ENCODE data around the gene THSD4. TPM values are rescaled to one million over a fixed set of nuclear protein-coding genes. Genes with fewer than 3 reads are reported as not detected.

THSD4 gene
- total RNA-seq, 2 experiments from 2014 or later: not detected

DNA sequence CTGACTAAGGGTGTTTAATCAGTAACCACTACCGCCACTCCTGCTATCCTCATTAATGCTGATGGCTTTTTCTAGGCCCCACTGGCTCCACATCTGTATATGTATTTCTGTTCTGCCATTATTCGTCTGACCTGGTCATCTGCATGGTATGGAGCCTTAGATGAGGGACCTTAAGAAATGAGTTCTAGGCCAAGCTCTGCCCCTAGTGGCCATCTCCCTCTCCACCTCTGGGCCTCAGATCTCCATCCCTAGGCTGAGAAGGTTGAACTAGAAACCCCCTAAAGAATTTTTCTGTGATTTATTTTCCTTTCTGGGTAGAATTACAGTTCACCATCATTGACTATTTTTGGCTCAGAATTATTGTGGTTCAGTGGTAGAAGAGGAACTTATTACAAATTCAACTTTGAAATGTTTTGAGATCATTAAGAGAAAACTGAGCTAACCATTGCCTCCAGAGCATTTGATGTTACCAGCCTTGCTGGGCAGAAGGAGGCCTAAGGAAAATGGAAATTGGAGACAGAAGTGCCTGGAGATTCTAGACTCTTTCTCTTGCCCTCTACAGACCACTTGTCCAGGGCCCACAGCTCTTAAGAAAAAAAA, 369.9 kb downstream of the THSD4 start:
- no peaks in the 10 kb centered on the region for H3K4me1 Mint-ChIP-seq (ENCODE audit: low read depth)
- no peaks in the 10 kb centered on the region for H3K9me3 Mint-ChIP-seq
- intact Hi-C loops (cut with micrococcal nuclease): no loop called here
- no peak overlapping the region for H3K4me3 Mint-ChIP-seq
- POLR2A ChIA-PET: no interaction called here
- peaks cover 11% of the 10 kb centered on the region for H3K27me3 Mint-ChIP-seq
- DNase-seq: no peak
- H3K36me3 Mint-ChIP-seq: no peaks in the 10 kb centered on the region
- H3K27ac Mint-ChIP-seq: no peak overlapping the region
- CTCF ChIA-PET: interaction anchor here (1.4 kb wide), 1 partner anchor 8 kb away, joined by 5 read pairs; no protein-coding TSS in a partner anchor

DNA sequence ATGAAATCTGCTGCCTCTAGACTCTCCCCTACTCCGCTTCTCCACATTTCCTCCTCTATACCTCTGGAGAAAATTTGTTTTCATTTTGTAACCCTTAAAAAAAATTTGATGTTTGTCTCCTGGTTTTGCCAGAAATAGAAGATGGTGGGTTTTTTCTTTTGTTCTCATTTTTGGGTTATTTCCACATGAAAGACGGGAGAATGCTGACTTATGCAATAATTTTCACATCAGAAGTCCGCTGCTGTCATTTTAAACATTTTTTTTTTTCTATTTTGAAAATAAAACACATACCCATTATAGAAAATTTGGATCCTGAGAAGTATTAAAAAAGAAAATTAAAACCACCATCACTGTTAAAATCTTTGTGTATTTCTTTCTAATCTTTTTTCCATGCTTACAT, 374.3 kb downstream of the THSD4 start:
- H3K36me3 Mint-ChIP-seq: no peaks in the 10 kb centered on the region
- no peak overlapping the region for H3K4me3 Mint-ChIP-seq
- ChIA-PET POLR2A (no interaction called here), CTCF (no interaction called here)
- DNase-seq: no peak
- no peaks in the 10 kb centered on the region for H3K9me3 Mint-ChIP-seq
- intact Hi-C loops (cut with micrococcal nuclease): no loop called here
- peaks cover 9% of the 10 kb centered on the region for H3K27me3 Mint-ChIP-seq
- no peaks in the 10 kb centered on the region for H3K4me1 Mint-ChIP-seq (ENCODE audit: low read depth)
- no peak overlapping the region for H3K27ac Mint-ChIP-seq

DNA sequence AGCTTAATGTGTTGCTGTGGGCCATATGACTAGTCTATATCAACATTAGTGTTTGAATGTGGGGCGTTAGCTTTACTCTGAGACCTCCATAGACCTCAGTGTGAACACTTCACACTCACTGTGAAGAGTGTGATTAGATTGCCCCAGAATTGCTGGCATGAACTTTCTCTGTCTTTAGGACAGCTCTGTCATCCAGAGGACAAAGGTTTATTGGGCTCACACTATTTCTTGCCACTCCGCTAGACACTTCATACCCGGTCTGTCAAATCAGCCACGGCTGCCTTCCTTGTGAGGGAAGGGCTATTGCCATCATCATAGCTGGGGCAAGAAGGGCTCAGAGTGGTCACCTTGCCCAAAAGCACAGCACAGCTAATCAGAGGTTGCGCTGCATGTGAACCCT, 378.3 kb downstream of the THSD4 start:
- Mint-ChIP-seq H3K27ac (no peak overlapping the region), H3K36me3 (no peaks in the 10 kb centered on the region), H3K4me3 (no peak overlapping the region), H3K9me3 (no peaks in the 10 kb centered on the region), H3K4me1 (ENCODE audit: low read depth) (no peaks in the 10 kb centered on the region), H3K27me3 (peaks cover 7% of the 10 kb centered on the region)
- no peak for DNase-seq
- POLR2A ChIA-PET: no interaction called here
- intact Hi-C loops (cut with micrococcal nuclease): no loop called here
- CTCF ChIA-PET: interaction anchor here (1.3 kb wide), 1 partner anchor 9 kb away, joined by 5 read pairs; no protein-coding TSS in a partner anchor

DNA sequence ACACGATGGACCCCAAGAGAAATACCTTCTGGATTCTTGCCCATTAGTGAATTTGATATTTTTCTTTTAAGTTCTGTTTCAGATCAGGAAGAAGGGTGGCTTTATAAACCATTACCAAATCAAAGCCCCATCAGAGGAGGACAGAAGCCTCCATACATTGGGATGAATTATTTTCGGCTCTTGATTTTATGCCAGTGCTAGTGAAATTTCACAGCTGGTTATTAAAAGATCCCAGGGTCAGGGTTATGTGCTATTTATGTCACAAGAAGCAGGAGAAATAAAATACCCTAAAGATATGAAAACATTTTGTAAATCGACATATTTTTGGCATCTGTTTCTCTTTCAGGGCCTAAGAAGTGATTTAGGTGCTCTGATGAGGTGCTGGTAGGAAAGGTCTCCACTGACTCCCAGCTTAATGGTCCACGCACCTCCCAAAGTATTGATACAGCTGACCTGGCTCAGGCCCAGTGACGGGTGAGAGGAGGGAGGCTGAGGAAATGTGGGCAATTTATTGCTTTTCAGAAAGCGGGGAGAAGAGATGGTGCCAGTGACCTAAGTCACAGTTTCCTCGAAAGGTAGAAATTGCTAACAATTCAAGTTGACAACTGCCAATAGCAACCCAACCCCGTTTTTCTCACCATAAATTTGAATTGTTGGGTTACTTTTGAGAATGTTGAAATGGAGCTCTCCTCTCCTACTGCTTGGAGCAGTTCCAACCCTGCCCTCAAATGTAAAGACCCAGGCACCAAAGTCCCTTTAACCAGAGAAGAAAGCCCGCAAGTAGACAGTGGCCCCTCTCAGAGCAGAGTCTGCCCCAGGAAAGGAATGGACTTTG, 379.5 kb downstream of the THSD4 start:
- Mint-ChIP-seq H3K27me3 (peaks cover 6% of the 10 kb centered on the region), H3K9me3 (no peaks in the 10 kb centered on the region), H3K4me3 (no peak overlapping the region), H3K27ac (no peak overlapping the region), H3K4me1 (ENCODE audit: low read depth) (no peaks in the 10 kb centered on the region), H3K36me3 (no peaks in the 10 kb centered on the region)
- ChIA-PET CTCF (no interaction called here), POLR2A (no interaction called here)
- DNase-seq: no peak
- intact Hi-C loops (cut with micrococcal nuclease): no loop called here

DNA sequence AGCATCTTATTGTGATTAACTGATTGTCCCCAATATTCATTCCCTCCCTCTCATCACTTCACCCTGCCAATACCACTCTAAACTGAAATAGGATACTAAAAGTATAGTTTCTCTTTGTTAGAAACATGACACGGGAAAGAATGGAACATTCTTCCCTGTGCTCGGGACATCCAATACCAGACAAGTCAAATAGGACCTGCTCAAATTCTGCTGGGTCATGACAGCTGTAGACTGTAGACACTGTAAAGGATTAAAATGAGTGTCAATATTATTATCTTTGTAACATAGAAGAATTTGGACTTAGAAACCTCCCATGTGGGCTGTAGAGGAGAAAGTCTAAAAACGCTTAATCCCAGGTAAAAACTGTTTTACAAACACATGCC, 380.1 kb downstream of the THSD4 start:
- Mint-ChIP-seq H3K27ac (no peak overlapping the region), H3K4me3 (no peak overlapping the region), H3K4me1 (ENCODE audit: low read depth) (no peaks in the 10 kb centered on the region), H3K9me3 (peaks cover 3% of the 10 kb centered on the region), H3K27me3 (peaks cover 9% of the 10 kb centered on the region), H3K36me3 (no peaks in the 10 kb centered on the region)
- POLR2A ChIA-PET: no interaction called here
- CTCF ChIA-PET: no interaction called here
- intact Hi-C loops (cut with micrococcal nuclease): no loop called here
- DNase-seq: no peak

DNA sequence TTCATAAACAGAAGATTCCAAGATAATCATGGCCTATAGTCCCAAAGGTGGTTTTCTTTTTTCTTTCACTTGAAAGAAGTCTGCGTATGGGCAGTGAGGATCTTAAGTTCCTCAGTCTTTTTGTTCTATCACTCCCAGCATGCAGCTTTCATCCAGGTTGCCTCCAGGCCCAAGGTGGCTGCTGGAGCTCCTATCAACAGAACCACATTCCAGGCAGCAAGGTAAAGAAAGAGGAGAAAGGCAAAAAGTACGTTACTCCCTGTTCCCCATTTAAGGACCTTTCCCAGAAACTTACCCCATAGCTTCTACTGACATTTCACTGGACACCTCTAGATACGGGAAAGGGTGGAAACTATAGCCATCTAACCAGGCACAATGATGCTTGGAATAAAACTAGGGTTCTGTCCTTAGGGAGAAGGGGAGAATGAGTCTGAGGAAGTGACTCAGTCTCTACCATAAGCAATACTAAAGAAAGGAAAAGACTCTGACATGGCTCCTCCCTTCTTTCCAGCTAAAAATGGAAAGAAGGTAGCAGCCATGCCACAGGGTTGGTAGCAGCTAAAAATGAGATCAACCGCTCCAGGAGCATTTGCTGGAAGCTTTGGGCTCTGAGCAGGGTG, 381.2 kb downstream of the THSD4 start:
- Mint-ChIP-seq H3K36me3 (no peaks in the 10 kb centered on the region), H3K27me3 (peaks cover 10% of the 10 kb centered on the region), H3K27ac (no peak overlapping the region), H3K4me1 (ENCODE audit: low read depth) (no peaks in the 10 kb centered on the region), H3K9me3 (peaks cover 7% of the 10 kb centered on the region), H3K4me3 (no peak overlapping the region)
- ChIA-PET CTCF (no interaction called here), POLR2A (no interaction called here)
- no peak for DNase-seq
- intact Hi-C loops (cut with micrococcal nuclease): no loop called here

DNA sequence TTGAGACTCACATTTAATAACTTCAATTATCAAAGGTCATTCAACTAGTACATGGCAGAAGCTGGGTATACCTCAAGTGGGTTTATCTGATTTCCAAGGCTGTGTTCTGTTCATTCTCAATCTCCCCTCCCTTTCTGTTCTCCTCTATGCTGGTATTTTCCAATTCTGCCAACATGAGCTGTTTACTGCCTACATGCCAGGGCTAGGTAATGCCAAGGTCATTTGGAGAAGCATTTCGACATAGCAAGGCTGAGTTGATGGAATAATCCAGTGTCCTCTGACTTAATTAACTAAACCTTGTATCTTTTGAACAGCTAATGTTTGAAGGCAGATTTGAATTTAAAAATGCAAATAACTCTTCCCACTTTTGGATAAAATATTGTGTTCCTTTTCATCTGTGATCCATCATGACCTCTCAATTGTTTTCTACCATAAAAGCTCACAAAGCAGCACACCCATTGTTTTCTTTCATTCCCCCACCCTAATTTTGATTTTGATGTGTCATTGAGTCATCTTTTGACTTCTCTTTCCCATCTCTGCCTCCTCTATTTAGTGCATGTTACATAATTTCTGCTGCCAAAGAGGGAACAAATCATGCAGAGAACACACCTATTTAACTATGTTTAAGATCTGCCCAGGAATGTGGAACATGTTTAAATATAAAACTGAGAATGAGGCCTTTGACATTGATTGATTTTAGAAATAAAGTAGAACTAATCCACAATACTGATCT, 386.2 kb downstream of the THSD4 start:
- CTCF ChIA-PET: no interaction called here
- Mint-ChIP-seq H3K27me3 (peaks cover 18% of the 10 kb centered on the region), H3K27ac (no peak overlapping the region), H3K36me3 (no peaks in the 10 kb centered on the region), H3K9me3 (peaks cover 7% of the 10 kb centered on the region), H3K4me3 (no peak overlapping the region), H3K4me1 (ENCODE audit: low read depth) (no peaks in the 10 kb centered on the region)
- no peak for DNase-seq
- intact Hi-C loops (cut with micrococcal nuclease): no loop called here
- POLR2A ChIA-PET: no interaction called here

DNA sequence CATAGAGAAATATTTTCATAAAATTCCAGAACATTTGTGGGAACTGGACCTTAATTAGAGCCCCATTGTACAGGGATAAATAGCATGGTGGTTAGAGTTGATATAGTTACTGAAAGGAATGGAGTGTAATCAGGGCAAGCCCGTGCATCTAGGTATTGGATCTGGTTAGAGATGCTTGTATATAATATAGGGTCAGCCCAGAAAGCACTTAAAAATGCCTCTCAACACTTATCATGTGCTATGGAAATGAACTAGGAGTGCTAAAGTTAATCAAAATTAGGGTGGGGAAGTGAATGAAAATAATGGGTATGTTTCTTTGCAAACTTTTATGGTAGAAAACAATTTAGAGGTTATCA, 386.8 kb downstream of the THSD4 start:
- intact Hi-C loops (cut with micrococcal nuclease): no loop called here
- Mint-ChIP-seq H3K9me3 (peaks cover 7% of the 10 kb centered on the region), H3K4me1 (ENCODE audit: low read depth) (no peaks in the 10 kb centered on the region), H3K27me3 (peaks cover 18% of the 10 kb centered on the region), H3K27ac (no peak overlapping the region), H3K4me3 (no peak overlapping the region), H3K36me3 (no peaks in the 10 kb centered on the region)
- ChIA-PET POLR2A (no interaction called here), CTCF (no interaction called here)
- no peak for DNase-seq

DNA sequence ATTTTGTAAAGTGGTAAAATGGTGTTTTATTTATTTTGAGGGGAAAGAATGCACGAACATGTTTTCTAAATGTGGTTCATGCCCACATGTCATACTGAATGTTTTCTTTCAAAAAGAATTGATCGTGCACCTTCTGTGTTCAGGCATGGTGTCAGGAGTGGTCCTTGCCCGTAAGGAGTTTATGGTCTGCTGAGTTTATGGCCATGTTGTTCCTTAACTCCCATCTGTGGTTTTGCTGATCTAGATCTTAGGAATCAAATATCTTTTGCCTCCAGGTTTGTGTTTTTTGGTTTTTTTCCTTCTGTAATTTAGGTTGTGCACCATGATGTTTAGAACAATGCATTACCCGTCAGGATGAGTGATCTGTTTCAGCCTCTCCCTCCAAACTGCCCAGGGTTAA, 390.7 kb downstream of the THSD4 start:
- Mint-ChIP-seq H3K4me1 (ENCODE audit: low read depth) (no peaks in the 10 kb centered on the region), H3K4me3 (no peak overlapping the region), H3K36me3 (no peaks in the 10 kb centered on the region), H3K27me3 (peaks cover 13% of the 10 kb centered on the region), H3K27ac (no peak overlapping the region), H3K9me3 (no peaks in the 10 kb centered on the region)
- POLR2A ChIA-PET: no interaction called here
- no peak for DNase-seq
- intact Hi-C loops (cut with micrococcal nuclease): no loop called here
- CTCF ChIA-PET: no interaction called here

DNA sequence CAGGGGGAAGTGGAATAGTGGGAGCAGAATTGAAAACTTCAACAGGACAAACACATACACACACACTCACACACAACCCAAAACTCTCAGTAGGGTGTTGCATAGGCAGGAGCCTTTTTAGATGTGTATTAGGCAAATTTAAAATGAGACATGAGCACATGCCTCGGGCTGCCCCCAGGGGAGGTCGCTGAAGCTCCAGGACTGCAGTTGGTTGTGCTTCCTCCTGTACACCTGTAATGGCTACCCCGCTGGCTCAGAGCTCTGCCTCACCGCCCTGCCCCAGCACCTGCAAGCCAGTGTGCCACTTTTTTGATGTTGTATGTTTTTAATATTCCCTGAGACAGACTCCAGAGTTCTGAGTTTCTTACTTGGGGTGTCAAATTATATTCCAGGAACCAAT, 391.7 kb downstream of the THSD4 start:
- Mint-ChIP-seq H3K4me3 (no peak overlapping the region), H3K9me3 (no peaks in the 10 kb centered on the region), H3K27me3 (peaks cover 14% of the 10 kb centered on the region), H3K4me1 (ENCODE audit: low read depth) (no peaks in the 10 kb centered on the region), H3K36me3 (no peaks in the 10 kb centered on the region), H3K27ac (no peak overlapping the region)
- ChIA-PET CTCF (no interaction called here), POLR2A (no interaction called here)
- DNase-seq: no peak
- intact Hi-C loops (cut with micrococcal nuclease): no loop called here

DNA sequence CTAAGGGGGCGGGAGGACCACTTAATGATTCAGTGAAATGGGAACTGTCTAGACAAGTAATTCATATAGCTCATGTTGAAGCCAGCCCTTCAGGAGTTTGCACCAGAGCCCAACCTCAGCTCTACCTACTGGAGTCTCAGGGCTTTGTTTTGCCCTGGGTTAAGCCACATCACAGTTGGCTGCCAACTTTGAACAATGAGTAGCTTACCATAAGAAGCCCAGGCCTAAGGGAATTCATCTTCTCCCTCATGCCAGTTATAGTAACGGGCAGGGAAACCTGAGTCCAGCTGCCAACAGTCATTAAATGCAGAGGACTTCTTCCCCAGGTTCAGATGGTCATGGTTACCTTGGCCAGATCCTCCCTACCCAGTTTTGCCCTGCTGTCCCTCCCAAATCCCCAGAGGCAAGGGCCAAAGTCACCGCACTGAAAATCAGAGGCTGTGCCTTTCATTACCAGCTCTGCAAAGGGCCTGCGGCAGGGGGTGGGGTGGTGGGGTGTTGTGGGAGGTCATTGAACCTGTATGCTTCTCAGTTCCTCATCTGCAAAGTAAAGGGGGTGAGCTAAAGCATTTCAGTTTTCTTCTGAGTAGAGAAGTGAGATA, 392.9 kb downstream of the THSD4 start:
- intact Hi-C loops (cut with micrococcal nuclease): no loop called here
- CTCF ChIA-PET: no interaction called here
- POLR2A ChIA-PET: no interaction called here
- Mint-ChIP-seq H3K4me3 (no peak overlapping the region), H3K36me3 (no peaks in the 10 kb centered on the region), H3K4me1 (ENCODE audit: low read depth) (no peaks in the 10 kb centered on the region), H3K27me3 (peaks cover 17% of the 10 kb centered on the region), H3K9me3 (no peaks in the 10 kb centered on the region), H3K27ac (no peak overlapping the region)
- DNase-seq: no peak

DNA sequence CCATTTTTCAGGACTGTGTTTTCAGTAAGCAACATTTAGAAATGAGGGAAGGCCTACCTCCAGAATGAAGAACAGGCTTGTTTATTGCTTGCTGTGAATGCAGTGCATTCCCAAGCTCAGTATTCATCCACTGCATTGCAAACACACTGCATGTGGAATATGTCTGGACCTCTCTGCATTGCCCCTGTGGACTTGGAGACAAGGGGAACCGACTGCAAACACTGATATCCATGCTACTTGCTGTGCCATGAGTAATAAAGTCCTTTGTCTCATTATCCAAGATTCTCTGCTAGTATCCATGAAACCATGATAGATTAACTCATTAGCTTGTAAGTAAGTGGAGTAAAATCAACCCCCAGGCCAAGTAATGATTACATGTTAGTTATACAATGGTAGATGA, 393.9 kb downstream of the THSD4 start:
- intact Hi-C loops (cut with micrococcal nuclease): no loop called here
- no peaks in the 10 kb centered on the region for H3K36me3 Mint-ChIP-seq
- peaks cover 20% of the 10 kb centered on the region for H3K27me3 Mint-ChIP-seq
- no peak overlapping the region for H3K27ac Mint-ChIP-seq
- H3K9me3 Mint-ChIP-seq: no peaks in the 10 kb centered on the region
- no peak for DNase-seq
- POLR2A ChIA-PET: no interaction called here
- no peaks in the 10 kb centered on the region for H3K4me1 Mint-ChIP-seq (ENCODE audit: low read depth)
- CTCF ChIA-PET: no interaction called here
- H3K4me3 Mint-ChIP-seq: no peak overlapping the region

All from activated CD4-positive, alpha-beta memory T cell treated with anti-CD3 and anti-CD28 coated beads for 36 hours (primary cell).